Cardiac muscle cell (in vitro differentiated cells and primary cell): ENCODE measurements around the gene CITED2. TPM values are rescaled to one million over a fixed set of nuclear protein-coding genes. Genes with fewer than 3 reads are reported as not detected.

Source experiments
- DNase-seq, 2 donors: peaks; one replicate each; pipeline versions ENCODE4 v3.0.0 to v3.0.0-alpha.2; 2010 to 2017; ENCODE audit warnings: low read depth in 1 of 2, low spot score in 1 of 2
- H3K27ac ChIP-seq: fragments of 200-600 bp; sonication (generic); 2 replicates; pipeline ENCODE4 v1.5.1; 2016
- H3K27me3 ChIP-seq: fragments of 200-600 bp; sonication (generic); 2 replicates; pipeline ENCODE4 v1.6.0; 2016; ENCODE audit warnings: control low read depth
- H3K36me3 ChIP-seq: fragments of 200-600 bp; sonication (generic); 2 replicates; pipeline ENCODE4 v1.5.1; 2016; ENCODE audit warnings: control low read depth
- H3K4me1 ChIP-seq: fragments of 200-600 bp; sonication (generic); 2 replicates; pipeline ENCODE4 v1.8.1; 2017; ENCODE audit warnings: low read depth, mild to moderate bottlenecking, mixed run types
- H3K4me3 ChIP-seq: fragments of 200-600 bp; sonication (generic); 2 replicates; pipeline ENCODE4 v1.5.1; 2016; ENCODE audit warnings: mild to moderate bottlenecking
- H3K9me3 ChIP-seq: fragments of 200-600 bp; sonication (generic); 2 replicates; pipeline ENCODE4 v1.5.1; 2017; ENCODE audit warnings: low read depth, mild to moderate bottlenecking, control low read depth
- polyA plus RNA-seq: library from polyadenylated mRNA; unstranded; fragments of >200 nt; fragmentation: Nextera tagmentation; extraction: Ambion mirVana; gene quantifications from 2 replicates; pipeline ENCODE4 v1.2.1, GENCODE V29; 2016
- total RNA-seq: library from RNA; depleted of rRNA; stranded (reverse); fragments of >200 nt; gene quantifications from 2 replicates; pipeline ENCODE4 v1.2.3, GENCODE V29; 2016
- TF ChIP-seq, protein P1 (sequence below): IDR thresholded peaks from 2 replicates; pipeline ENCODE4 v1.5.1; 2012; ENCODE audit warnings: low read depth, mild to moderate bottlenecking, low read length

The CITED2 gene
- total and polyA plus RNA-seq, 2 experiments from 2014 or later = 34.9 to 513 TPM

DNA sequence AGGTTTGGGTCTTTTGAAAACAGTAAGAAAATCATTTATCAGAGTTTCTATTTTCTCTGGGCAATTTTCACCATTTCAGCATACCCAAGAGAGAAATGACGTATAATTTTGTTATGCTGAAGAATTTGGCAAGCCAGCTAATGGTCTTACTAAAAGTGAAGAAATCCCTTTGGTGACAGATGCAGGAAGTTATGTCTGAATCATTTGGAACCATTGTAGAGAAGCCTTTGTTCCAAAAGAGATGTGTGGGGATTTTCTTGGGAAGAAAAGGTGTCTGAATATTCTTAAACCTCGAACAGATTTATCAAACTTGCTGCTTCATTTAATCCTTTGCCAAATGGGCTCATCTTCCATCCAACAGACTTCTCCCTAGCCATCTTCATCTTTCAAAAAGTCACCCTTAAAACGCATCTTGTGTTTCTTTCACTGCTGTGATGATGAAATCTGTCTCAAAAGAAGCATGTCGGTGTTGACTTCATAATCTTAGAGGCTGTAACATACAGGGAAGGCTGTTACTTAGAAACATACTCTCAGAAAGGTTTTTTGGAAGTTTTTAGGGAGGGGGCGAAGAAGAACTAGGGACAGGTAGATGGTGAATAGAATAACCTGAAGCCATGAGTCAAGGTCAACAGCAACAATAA lies 39.5 kb downstream of the CITED2 start:
- no peak overlapping the region for H3K27ac ChIP-seq

DNA sequence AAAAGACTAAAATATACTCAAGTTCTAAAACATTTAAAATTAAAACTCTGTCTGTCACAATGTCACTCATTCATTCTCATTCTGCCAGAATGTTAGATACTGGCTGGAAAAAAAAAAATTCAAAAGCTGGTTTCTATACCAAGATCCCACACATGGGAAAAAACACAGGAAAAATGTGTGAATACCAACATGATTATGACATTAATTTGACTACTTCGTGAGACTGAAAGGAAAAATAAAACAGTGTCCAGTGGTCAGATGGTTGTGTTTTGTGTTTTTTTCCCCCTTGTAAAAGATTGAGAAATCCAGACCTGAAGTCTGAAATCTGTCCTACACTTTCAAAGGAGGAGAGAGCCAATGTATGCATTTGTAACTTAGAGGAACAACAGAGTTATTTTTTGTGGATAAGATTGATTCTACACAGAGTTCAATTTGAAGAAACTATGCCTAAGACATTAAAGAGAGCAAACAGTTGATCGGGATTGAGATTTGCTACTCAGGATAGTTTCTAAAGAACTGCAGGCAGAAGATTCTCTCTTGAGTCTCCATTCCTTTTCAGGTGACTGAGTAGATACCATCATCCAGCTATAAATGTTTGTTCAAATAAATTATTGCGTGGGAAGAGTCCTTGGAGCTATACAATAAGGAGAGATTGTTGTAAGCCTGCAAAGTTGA lies 43.5 kb downstream of the CITED2 start:
- Histone ChIP-seq H3K4me1 (no peaks in the 10 kb centered on the region), H3K27me3 (no peaks in the 10 kb centered on the region), H3K9me3 (no peaks in the 10 kb centered on the region), H3K27ac (no peak overlapping the region), H3K36me3 (no peaks in the 10 kb centered on the region), H3K4me3 (no peak overlapping the region)
- DNase-seq = peak in 1 of 2 donors; percentile 38
- TF ChIP-seq, protein P1, sequence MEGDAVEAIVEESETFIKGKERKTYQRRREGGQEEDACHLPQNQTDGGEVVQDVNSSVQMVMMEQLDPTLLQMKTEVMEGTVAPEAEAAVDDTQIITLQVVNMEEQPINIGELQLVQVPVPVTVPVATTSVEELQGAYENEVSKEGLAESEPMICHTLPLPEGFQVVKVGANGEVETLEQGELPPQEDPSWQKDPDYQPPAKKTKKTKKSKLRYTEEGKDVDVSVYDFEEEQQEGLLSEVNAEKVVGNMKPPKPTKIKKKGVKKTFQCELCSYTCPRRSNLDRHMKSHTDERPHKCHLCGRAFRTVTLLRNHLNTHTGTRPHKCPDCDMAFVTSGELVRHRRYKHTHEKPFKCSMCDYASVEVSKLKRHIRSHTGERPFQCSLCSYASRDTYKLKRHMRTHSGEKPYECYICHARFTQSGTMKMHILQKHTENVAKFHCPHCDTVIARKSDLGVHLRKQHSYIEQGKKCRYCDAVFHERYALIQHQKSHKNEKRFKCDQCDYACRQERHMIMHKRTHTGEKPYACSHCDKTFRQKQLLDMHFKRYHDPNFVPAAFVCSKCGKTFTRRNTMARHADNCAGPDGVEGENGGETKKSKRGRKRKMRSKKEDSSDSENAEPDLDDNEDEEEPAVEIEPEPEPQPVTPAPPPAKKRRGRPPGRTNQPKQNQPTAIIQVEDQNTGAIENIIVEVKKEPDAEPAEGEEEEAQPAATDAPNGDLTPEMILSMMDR = no peak

More for the DNA sequence above, 39.5 kb downstream of the CITED2 start:
- Histone ChIP-seq H3K9me3 (no peaks in the 10 kb centered on the region), H3K27me3 (no peaks in the 10 kb centered on the region), H3K36me3 (no peaks in the 10 kb centered on the region), H3K4me1 (no peaks in the 10 kb centered on the region), H3K4me3 (no peak overlapping the region)
- DNase-seq = peak in 1 of 2 donors; percentile 96
- TF ChIP-seq, protein P1 = no peak

- no peak overlapping the region for H3K27ac ChIP-seq
- H3K4me1 ChIP-seq = no peaks in the 10 kb centered on the region
- H3K36me3 ChIP-seq = no peaks in the 10 kb centered on the region
- H3K4me3 ChIP-seq = no peak overlapping the region
- no peaks in the 10 kb centered on the region for H3K27me3 ChIP-seq
- H3K9me3 ChIP-seq = no peaks in the 10 kb centered on the region
- no peak for DNase-seq
- TF ChIP-seq, protein P1 = no peak
Observed at GRCh38 chr6:139330306-139330705, 44.1 kb downstream of the CITED2 start.

DNA sequence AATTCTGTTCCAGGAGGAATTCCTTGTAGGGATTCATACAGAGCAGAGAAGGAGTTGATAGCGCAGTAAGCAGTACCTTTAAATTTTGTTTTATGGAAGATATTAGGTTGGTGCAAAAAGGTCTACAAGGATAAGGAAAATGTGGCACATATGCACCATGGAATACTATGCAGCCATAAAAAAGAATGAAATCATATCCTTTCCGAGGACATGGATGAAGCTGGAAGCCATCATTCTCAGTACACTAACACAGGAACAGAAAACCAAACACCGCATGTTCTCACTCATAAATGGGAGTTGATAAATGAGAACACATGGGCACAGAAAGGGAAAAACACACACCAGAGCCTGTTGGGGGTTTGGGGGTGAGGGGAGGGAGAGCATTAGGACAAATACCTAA lies 45.2 kb downstream of the CITED2 start:
- Histone ChIP-seq H3K4me1 (no peaks in the 10 kb centered on the region), H3K27ac (no peak overlapping the region), H3K36me3 (no peaks in the 10 kb centered on the region), H3K27me3 (no peaks in the 10 kb centered on the region), H3K9me3 (no peaks in the 10 kb centered on the region), H3K4me3 (no peak overlapping the region)
- no peak for DNase-seq
- TF ChIP-seq, protein P1 = no peak

- TF ChIP-seq, protein P1 = no peak
- Histone ChIP-seq H3K27me3 (no peaks in the 10 kb centered on the region), H3K4me1 (no peaks in the 10 kb centered on the region), H3K27ac (no peak overlapping the region), H3K36me3 (no peaks in the 10 kb centered on the region), H3K4me3 (no peak overlapping the region), H3K9me3 (no peaks in the 10 kb centered on the region)
- no peak for DNase-seq
Observed at GRCh38 chr6:139327038-139327437, 47.4 kb downstream of the CITED2 start.
